MV-4-11 (cell line): ENCODE results near the gene GGACT.
A peak's percentile ranks its signal among the peaks of the same experiment; 100 is the strongest.

ENCODE experiments used
- DNase-seq: peaks from one replicate; lab custom pipeline; 2025; lab: John Stamatoyannopoulos, UW

GGACT gene

GRCh38 chr13:100547791-100548201 is 40.8 kb downstream of the GGACT start:
- DNase-seq: no peak

DNA sequence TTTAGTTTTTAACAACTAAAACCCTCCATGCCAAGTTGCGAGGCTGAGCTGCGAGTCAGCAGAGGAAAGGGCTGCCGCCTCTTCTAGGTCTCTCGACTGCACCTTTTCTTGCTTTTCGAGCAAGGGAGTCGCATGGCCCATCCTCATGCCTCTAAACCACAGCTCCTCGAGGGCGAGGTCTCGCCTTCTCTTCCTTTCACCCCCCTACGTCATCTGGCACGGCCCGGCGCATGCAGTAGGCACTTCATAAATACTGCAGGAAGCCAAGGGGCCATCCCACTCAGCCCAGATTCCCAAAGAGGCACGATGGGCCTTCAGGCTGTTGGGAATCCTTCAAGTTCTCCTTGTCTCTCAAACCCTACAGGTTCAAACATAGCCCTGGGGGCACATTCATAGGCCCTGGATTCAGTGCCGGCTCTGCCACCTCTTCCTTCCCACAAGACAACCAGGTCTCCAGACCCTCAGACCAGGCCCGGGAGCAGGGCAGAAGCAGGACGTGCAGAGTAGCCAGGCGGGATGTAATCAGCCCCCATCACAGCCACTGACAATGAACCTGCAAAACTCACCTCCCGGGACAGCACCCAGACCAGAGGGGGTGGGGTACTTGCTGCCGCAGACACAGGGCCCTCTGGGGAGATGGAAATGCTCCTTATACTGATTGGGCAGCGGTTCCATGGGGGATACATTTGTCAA is 41.7 kb downstream of the GGACT start:
- DNase-seq: no peak

DNA sequence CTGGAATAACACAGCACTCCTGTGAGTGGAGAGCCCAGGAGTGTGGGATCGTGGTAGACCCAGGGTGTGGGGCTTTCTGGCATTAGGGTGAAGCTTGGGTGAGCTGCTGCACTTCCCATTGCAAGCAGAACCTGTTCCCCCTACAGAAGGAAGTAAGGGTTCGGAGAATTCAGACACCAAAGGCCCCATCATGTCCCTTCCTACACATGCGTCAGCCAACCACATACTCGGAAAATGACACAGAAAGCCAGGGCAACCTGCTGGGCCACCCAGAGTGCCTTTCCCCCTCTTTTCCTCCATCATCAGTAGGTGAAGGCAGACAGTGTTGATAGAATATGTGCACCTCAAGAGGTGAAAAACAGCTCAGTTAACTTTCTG is 42.9 kb downstream of the GGACT start:
- DNase-seq: no peak

GRCh38 chr13:100544866-100545683 is 43.5 kb downstream of the GGACT start:
- no peak for DNase-seq

DNA sequence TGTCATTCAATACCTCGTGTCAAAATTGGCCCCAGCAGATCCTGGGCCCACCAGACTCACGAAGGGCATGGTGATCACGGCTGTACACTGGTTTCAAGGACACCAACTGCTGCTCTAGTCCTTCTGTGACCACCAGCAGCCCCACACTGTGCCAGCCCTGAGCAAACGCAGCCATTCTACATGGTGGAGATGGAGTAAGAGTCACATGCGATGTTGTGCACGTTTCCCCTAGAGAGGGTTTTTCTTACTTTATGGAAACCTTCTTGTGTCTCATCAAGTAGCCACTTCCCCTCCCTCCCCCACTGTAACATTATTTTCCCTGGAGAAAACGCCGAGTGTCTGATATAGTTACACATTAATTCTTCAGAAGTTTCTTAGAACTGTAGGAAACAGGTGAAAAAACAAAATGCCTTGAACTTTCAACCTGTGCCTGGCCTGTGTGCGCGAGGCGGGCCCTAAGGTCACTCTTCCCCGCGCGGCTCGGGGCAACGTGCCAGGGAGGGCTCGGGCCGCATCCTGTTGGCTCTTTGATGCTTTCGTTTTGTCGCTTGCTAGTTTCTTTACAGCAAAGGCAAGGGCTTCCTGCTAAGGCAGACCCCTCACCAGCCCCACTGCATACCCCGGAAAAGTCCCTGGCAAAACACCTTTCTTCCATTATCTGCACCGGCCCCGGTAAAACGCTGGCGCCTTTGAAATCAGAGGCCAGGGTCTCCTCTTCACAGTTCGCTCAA is 44.6 kb downstream of the GGACT start:
- DNase-seq: no peak

DNA sequence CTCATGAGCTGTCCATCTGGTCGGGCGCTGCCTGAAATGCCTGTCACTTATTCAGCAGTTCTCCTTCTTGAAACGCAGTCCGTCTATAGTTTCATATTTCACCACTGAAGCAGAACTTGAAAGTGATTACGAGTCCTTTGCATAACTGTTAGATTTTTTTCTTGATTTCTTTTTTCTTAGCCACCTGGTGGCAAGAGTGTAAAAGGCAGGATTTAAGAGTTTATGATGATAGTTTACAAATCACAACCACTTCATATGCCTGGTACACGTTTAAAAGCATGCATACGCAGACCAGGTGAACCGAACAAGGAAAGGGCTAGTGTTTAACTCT is 45.8 kb downstream of the GGACT start:
- peak; percentile 92 for DNase-seq

DNA sequence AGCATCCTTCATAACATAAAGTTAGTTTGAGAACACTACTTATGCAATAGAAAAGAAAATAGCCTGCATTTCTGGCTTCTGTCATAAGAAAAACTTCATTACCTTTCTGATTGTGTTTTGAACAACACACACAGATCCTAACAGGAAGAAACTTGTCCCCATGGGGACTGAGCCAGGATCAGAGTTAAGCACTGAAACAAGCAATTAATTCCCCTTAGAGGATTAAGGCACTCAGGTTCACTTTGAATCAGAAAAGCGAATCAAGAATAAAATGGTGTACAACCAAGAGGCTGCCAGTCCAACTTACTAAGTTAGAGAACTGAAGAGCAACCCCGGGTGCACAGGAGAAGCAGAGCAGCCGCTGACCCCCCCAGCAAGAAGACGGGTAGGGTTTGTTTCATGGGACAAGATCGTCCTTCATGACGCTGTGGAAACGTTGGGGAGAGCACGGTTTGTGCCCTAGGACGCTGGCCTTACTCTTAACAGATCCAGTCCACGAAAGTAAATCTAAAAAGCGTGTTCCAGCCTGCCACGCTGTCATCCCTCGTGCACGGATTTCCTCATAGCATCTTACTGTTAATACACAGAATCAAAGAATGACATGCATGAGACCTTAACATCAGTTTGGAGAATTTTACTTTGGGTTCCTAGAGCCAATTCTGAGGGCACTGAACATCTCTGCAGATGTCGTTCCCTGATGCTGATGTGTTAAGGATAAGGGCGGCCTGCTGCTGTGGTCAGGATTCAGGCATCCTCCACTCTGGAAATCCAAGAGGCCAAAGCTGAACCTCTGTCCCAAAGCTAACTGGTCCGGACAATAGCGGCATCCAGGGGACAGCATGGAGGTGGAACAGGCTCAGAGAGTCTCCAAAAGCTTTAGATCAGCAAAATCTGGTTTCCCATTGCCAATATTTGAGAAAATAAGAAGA is 46.4 kb downstream of the GGACT start:
- DNase-seq: no peak

DNA sequence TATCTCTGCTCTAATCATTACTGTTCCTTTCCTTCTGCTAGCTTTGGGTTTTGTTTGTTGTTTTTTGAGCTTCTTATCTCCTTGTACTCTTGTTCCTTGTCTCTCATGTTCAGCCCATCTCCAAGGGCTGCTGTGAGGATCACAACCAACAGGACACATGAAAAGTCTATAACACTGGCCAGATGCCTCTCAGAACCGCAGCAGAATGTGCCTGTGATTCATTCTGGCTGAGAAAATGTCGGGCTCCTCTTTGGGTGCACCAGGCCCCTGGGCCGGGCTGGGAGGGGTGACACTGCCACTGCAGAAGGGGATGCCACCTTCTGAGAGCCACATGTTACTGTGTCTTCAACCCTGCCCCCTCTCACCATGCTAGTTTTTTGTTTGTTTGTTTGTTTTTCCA is 48.0 kb downstream of the GGACT start:
- no peak for DNase-seq

GRCh38 chr13:100537951-100538462 is 50.6 kb downstream of the GGACT start:
- DNase-seq: no peak

GRCh38 chr13:100537486-100537885 is 51.1 kb downstream of the GGACT start:
- no peak for DNase-seq

- no peak for DNase-seq
Observed at GRCh38 chr13:100536643-100537180, 51.9 kb downstream of the GGACT start.

DNA sequence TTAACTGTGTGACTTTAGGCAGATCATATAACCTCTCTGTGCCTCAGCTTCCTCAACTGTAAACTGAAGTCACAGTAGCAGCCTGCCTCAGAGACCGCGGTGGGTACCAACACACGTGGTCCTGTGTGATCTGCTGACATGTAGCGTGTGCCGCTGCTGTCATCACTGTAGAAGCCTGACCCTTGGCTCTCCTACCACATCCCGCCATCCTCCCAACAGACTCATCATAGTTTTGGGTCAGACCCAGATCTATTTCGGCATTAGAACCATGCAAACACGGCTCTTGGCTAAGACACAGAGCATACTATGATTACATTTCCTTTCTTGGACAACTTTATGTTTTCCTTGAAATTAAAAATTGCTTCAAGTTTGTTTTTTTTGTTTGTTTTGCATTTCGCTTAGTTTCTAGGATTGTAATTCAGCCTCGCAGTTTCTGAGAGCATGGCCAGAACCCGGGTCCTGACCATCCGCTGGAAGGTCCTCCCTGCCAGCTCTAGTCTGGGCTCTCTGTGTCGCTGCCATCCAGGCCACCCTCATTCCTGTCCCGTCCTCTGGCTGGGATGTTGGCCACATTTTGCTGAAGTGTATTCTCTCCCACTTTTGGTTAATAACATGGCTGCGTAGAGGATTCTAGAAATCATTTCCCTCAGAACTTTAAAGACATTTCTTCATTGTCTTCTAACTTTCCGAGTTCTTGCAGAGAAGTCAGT is 53.0 kb downstream of the GGACT start:
- no peak for DNase-seq

DNA sequence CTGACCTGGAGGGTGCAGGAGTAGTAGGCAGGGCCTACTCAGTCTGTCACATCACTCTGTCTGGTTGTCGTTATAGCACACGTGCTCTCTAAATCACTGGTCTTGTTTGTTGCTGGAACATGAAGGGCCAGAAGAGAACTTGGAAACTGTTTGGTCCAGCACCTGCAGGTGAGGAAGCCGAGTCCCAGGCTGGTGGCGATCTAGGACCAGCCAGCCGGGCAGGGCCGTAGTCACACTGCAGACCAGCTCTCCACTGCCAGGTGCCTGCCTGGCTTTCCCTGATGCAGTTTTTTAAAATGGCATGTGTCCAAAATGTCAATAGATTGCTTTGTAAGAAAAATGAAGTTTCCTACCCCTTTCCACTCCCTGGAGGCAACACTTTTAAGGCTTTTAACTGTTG is 53.7 kb downstream of the GGACT start:
- no peak for DNase-seq

- no peak for DNase-seq
Observed at GRCh38 chr13:100534147-100534843, 54.3 kb downstream of the GGACT start.

GRCh38 chr13:100533588-100534041 is 55.0 kb downstream of the GGACT start:
- no peak for DNase-seq

DNA sequence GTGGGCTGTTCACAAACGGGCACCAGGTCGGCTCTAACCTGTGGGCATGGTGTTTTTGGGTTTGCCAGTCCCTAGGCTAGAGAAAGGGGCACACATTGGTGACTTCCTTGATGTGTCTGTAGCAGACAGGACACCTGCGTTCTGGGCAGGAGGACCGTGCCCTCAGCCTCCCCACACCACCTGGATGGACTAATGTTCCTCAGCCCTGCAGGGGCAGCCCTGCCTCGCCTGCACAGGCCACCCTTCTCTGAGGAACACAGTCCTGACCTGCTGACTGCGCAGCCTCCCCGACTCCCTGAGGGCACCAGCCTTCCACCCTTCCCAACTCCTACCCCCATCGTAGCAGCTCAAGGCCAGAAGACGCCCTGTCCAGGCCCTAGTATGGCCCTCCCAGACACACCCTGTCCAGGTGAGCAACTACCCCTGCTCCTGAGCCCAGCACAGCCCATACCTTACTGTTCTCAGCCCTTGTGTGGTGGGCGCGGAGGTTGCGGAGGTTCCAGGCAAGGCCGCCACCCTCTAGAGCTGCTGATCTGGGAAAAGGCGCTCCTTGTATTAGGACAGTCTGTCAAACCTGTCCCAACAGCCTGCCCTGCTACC is 55.7 kb downstream of the GGACT start:
- DNase-seq: no peak

DNA sequence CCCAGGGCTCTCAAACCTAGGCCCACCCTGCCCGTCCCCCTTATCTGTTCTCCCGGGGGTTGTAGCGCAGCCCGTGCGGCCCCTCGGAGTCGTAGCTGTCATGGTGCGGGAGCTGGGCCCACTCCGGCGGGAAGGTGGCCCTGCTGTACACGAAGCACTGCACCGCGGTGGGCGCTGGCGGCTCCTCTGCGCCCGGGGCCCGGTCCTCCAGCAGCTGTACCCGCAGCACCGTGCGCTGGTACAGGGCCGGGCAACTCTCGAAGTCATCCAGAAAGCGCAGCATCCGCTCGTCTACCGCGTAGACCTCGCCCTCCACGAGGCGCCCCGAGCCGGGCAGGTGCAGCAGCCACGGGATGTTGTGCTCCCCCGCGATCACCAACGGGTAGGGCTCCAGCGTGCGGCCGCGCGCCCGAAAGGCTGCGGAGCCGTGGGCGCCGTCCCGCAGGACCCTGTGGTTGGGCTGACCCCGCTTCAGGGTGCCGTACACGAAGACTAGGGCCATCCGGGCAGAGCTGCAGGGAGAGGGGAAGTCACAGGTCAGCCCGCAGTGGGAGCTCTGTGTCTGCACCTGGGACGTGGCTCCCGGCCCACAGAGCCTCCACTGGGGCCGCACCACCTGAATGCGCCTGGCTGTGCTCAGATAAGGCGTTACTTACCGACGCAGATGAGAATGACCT is 56.4 kb downstream of the GGACT start:
- DNase-seq: no peak

- DNase-seq: no peak
Observed at GRCh38 chr13:100530671-100531213, 57.8 kb downstream of the GGACT start.
